GM23338 (cell line): ENCODE results near the gene CAST.

Experiments used
- CREB1 ChIP-seq: fragments of 250-450 bp; sonication (Bioruptor Pico); IDR thresholded peaks from 2 replicates; pipeline ENCODE4 v1.5.0; 2020; ENCODE audit warnings: low read depth, mild to moderate bottlenecking, moderate library complexity
- CTCF ChIP-seq, 2 experiments: fragments of 200-600 bp in 1 of 2; sonication (generic) in 1 of 2; conservative IDR thresholded peaks; 2 replicates each; pipeline versions ENCODE4 v1.5.1 to v1.6.1; 2016 to 2017; ENCODE audit warnings: antibody characterized with exemption in 2 of 2, low read depth in 2 of 2, mild to moderate bottlenecking in 2 of 2, moderate library complexity in 1 of 2
- EZH2 ChIP-seq: fragments of 200-600 bp; sonication (generic); IDR thresholded peaks from one replicate; pipeline ENCODE4 v1.8.0; 2017; ENCODE audit warnings: antibody characterized with exemption, mild to moderate bottlenecking, low read depth; ENCODE audit not compliant: unreplicated experiment
- EZH2phosphoT487 ChIP-seq: fragments of 200-600 bp; sonication (generic); IDR thresholded peaks from one replicate; pipeline ENCODE4 v1.8.1; 2018; ENCODE audit warnings: antibody characterized with exemption; ENCODE audit not compliant: unreplicated experiment
- JUNB ChIP-seq: IDR thresholded peaks from one replicate; pipeline ENCODE4 v1.6.1; 2016; ENCODE audit warnings: antibody characterized with exemption; ENCODE audit not compliant: unreplicated experiment
- NANOG ChIP-seq: IDR thresholded peaks from 2 replicates; pipeline ENCODE4 v1.6.1; 2016; ENCODE audit warnings: antibody characterized with exemption, borderline replicate concordance
- POLR2AphosphoS5 ChIP-seq: IDR thresholded peaks from 2 replicates; pipeline ENCODE4 v1.6.1; 2016; ENCODE audit warnings: antibody characterized with exemption, low read depth
- REST ChIP-seq: IDR thresholded peaks from one replicate; pipeline ENCODE4 v1.6.1; 2018; ENCODE audit warnings: antibody characterized with exemption; ENCODE audit not compliant: unreplicated experiment
- STAT1 ChIP-seq: IDR thresholded peaks from one replicate; pipeline ENCODE4 v1.6.1; 2016; ENCODE audit warnings: antibody characterized with exemption; ENCODE audit not compliant: unreplicated experiment
- ZNF114 ChIP-seq: fragments of 250-450 bp; sonication (Bioruptor Pico); IDR thresholded peaks from 2 replicates; pipeline ENCODE4 v1.5.0; 2020; ENCODE audit warnings: mild to moderate bottlenecking, moderate library complexity
- ZNF462 ChIP-seq: fragments of 250-450 bp; sonication (Bioruptor Pico); IDR thresholded peaks from 2 replicates; pipeline ENCODE4 v1.5.0; 2020; ENCODE audit warnings: mild to moderate bottlenecking, moderate library complexity

GRCh38 chr5:96627792-96628398 is 34.3 kb upstream of the CAST start:
- TF ChIP-seq CTCF (conservative IDR thresholded peaks at IDR 0.05; ENCODE audit: low read depth in 2 of 2), result no peak
- TF ChIP-seq CREB1, result no peak
- no peak for TF ChIP-seq EZH2
- TF ChIP-seq POLR2AphosphoS5, result no peak
- TF ChIP-seq EZH2phosphoT487, result no peak
- no peak for TF ChIP-seq NANOG
- no peak for TF ChIP-seq REST
- TF ChIP-seq ZNF114 (CRISPR knock-in tag), result no peak
- TF ChIP-seq ZNF462 (CRISPR knock-in tag), result no peak
- no peak for TF ChIP-seq JUNB
- no peak for TF ChIP-seq STAT1
